Panc1 (cell line): ENCODE results near the gene ADAM10. TPM values are rescaled to one million over a fixed set of nuclear protein-coding genes. Genes with fewer than 3 reads are reported as not detected.

Experiments used
- ATAC-seq: fragments of 200-7000 bp; cut with Tn5 transposase; 2 replicates; pipeline ENCODE4 v1.9.1; 2020; ENCODE audit warnings: mild to moderate bottlenecking, moderate library complexity
- BruUV-seq: library from RNA; stranded (reverse); fragments of 400-500 nt; replicated peaks from 2 replicates; lab custom pipeline; 2021; lab: Mats Ljungman, UMichigan
- CTCF ChIA-PET: fragments of 300-600 bp; sonication (Branson Sonifier 250); formaldehyde crosslinking; loops from one replicate; lab custom pipeline; 2022; ENCODE audit warnings: antibody characterized with exemption; lab: Charles Lee
- POLR2A ChIA-PET: fragments of 300-600 bp; sonication (Branson Sonifier 250); formaldehyde crosslinking; loops from one replicate; lab custom pipeline; 2022; ENCODE audit warnings: antibody characterized with exemption; lab: Charles Lee
- DNase-seq: peaks from one replicate; pipeline ENCODE4 v3.0.0-alpha.2; 2010; ENCODE audit warnings: low read depth, low spot score
- H3K27ac ChIP-seq: 2 replicates; pipeline ENCODE4 v1.5.1; 2011; ENCODE audit warnings: mild to moderate bottlenecking, low read length, inconsistent platforms
- H3K27me3 ChIP-seq: fragments of 200-500 bp; sonication (Bioruptor generic); 2 replicates; pipeline ENCODE4 v1.6.0; 2014; ENCODE audit warnings: low read length, inconsistent platforms; ENCODE audit not compliant: control insufficient read depth, insufficient read depth
- H3K36me3 ChIP-seq: fragments of 200-500 bp; sonication (Bioruptor generic); 2 replicates; pipeline ENCODE4 v1.5.1; 2014; ENCODE audit warnings: inconsistent platforms, mild to moderate bottlenecking, low read length, moderate library complexity; ENCODE audit not compliant: control insufficient read depth, insufficient read depth
- H3K4me1 ChIP-seq: 2 replicates; pipeline ENCODE4 v1.5.1; 2011; ENCODE audit warnings: inconsistent platforms, mild to moderate bottlenecking, low read length, moderate library complexity; ENCODE audit not compliant: control insufficient read depth, insufficient read depth
- H3K4me3 ChIP-seq, 2 experiments: 2 replicates each; pipeline ENCODE4 v1.5.1; 2011 to 2012; ENCODE audit warnings: low read depth in 2 of 2, low read length in 2 of 2, mild to moderate bottlenecking in 2 of 2, inconsistent platforms in 1 of 2, moderate library complexity in 1 of 2
- H3K9me3 ChIP-seq: fragments of 200-500 bp; sonication (Bioruptor generic); 2 replicates; pipeline ENCODE4 v1.5.1; 2014; ENCODE audit warnings: low read depth, mild to moderate bottlenecking, inconsistent platforms, low read length, moderate library complexity; ENCODE audit not compliant: control insufficient read depth, insufficient read depth
- POLR2AphosphoS5 ChIP-seq: IDR thresholded peaks from 2 replicates; pipeline ENCODE4 v1.6.1; 2012; ENCODE audit warnings: mild to moderate bottlenecking, low read depth, low read length, moderate library complexity
- SIN3A ChIP-seq: IDR thresholded peaks from 2 replicates; pipeline ENCODE4 v1.6.1; 2012; ENCODE audit warnings: low read depth, mild to moderate bottlenecking, low read length, moderate library complexity, borderline replicate concordance; ENCODE audit not compliant: insufficient read depth
- TCF7L2 ChIP-seq: IDR thresholded peaks from 2 replicates; pipeline ENCODE4 v1.6.1; 2011; ENCODE audit warnings: mild to moderate bottlenecking, low read depth, low read length, inconsistent platforms
- in situ Hi-C: cut with HindIII; loops from 2 replicates; pipeline ENCODE4 v1.10.0; 2016; ENCODE audit warnings: low sequenced_read_pairs, low pct_unique_long_range_greater_than_20kb
- intact Hi-C: fragments of 100-400 bp; cut with micrococcal nuclease; formaldehyde crosslinking; loops from one replicate; pipeline ENCODE4 v1.10.0; 2022; ENCODE audit not compliant: unreplicated experiment
- total RNA-seq: library from RNA; stranded (reverse); gene quantifications from one replicate; pipeline ENCODE4 v1.2.1, GENCODE V29; 2021; ENCODE audit not compliant: unreplicated experiment
- TF ChIP-seq, protein P1 (sequence below), 2 experiments: IDR thresholded peaks; 2 replicates each; pipeline ENCODE4 v1.6.1; 2011 to 2012; ENCODE audit warnings: low read depth in 2 of 2, control low read depth in 1 of 2, low read length in 1 of 2, mild to moderate bottlenecking in 1 of 2, moderate library complexity in 1 of 2; ENCODE audit not compliant: insufficient read depth in 1 of 2
- TF ChIP-seq, protein P2 (sequence below): fragments of 450-650 bp; IDR thresholded peaks from 2 replicates; pipeline ENCODE4 v1.5.1; 2017; ENCODE audit warnings: mild to moderate bottlenecking

ADAM10 gene
- total RNA-seq, 1 experiment from 2014 or later, result 176 TPM

DNA sequence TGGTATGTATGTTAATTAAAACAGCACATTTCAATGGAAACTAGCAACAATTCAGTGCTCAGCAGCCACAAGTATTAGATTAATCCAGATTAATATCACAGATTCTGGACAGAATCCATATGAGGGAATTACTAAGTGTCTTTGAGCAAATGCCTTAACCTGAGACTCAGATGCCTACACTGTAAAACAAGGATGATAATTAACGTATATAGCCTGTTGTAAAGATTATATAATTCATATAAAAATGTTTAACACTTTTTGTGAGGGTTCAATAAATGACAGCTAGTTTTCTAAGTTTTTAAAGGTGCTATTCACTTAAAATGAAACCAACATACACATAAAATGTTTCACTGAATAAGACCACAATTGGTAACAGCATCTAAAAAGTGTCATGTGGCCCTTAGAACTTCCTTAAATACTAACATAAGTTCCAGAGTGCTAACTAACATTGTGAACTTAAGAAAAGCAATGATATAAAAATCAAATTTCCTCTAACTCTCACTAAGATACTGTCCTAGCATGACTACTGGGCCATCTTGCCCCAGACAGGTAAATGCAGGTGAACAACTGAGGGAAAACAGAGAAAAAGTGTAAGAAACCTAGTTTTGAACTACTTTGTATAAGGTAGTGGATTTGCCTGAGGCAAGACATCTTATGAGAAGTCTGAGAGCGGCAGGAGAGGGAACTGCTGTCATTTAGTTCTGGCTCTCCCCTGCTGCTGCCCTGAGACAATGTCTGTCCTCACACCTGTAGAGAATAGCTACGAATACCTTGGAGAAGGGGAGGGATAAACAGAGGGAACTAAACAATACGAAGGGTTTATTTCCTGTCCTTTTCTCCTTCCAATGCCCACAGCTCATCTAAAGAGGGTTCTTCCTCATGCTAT lies 151.3 kb downstream of the ADAM10 start:
- peaks cover 8% of the 10 kb centered on the region; the same call in 1 of the 2 replicates for H3K36me3 ChIP-seq
- H3K9me3 ChIP-seq, result no peaks in the 10 kb centered on the region
- DNase-seq (no peak), ATAC-seq (no peak)
- intact Hi-C loops (no loop called here), in situ Hi-C loops (no loop called here)
- no peaks in the 10 kb centered on the region for H3K4me1 ChIP-seq
- H3K27me3 ChIP-seq, result no peaks in the 10 kb centered on the region
- no peak overlapping the region for H3K27ac ChIP-seq
- no peak for TF ChIP-seq TCF7L2
- TF ChIP-seq, protein P1, sequence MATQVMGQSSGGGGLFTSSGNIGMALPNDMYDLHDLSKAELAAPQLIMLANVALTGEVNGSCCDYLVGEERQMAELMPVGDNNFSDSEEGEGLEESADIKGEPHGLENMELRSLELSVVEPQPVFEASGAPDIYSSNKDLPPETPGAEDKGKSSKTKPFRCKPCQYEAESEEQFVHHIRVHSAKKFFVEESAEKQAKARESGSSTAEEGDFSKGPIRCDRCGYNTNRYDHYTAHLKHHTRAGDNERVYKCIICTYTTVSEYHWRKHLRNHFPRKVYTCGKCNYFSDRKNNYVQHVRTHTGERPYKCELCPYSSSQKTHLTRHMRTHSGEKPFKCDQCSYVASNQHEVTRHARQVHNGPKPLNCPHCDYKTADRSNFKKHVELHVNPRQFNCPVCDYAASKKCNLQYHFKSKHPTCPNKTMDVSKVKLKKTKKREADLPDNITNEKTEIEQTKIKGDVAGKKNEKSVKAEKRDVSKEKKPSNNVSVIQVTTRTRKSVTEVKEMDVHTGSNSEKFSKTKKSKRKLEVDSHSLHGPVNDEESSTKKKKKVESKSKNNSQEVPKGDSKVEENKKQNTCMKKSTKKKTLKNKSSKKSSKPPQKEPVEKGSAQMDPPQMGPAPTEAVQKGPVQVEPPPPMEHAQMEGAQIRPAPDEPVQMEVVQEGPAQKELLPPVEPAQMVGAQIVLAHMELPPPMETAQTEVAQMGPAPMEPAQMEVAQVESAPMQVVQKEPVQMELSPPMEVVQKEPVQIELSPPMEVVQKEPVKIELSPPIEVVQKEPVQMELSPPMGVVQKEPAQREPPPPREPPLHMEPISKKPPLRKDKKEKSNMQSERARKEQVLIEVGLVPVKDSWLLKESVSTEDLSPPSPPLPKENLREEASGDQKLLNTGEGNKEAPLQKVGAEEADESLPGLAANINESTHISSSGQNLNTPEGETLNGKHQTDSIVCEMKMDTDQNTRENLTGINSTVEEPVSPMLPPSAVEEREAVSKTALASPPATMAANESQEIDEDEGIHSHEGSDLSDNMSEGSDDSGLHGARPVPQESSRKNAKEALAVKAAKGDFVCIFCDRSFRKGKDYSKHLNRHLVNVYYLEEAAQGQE (IDR thresholded peaks at IDR 0.05; ENCODE audit: insufficient read depth in 1 of 2, low read depth in 2 of 2, low read length in 1 of 2), result no peak
- TF ChIP-seq POLR2AphosphoS5, result no peak
- no peak for TF ChIP-seq SIN3A
- TF ChIP-seq, protein P2, sequence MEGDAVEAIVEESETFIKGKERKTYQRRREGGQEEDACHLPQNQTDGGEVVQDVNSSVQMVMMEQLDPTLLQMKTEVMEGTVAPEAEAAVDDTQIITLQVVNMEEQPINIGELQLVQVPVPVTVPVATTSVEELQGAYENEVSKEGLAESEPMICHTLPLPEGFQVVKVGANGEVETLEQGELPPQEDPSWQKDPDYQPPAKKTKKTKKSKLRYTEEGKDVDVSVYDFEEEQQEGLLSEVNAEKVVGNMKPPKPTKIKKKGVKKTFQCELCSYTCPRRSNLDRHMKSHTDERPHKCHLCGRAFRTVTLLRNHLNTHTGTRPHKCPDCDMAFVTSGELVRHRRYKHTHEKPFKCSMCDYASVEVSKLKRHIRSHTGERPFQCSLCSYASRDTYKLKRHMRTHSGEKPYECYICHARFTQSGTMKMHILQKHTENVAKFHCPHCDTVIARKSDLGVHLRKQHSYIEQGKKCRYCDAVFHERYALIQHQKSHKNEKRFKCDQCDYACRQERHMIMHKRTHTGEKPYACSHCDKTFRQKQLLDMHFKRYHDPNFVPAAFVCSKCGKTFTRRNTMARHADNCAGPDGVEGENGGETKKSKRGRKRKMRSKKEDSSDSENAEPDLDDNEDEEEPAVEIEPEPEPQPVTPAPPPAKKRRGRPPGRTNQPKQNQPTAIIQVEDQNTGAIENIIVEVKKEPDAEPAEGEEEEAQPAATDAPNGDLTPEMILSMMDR, result no peak
- CTCF ChIA-PET, result no interaction called here
- no TSS peak for BruUV-seq
- POLR2A ChIA-PET, result no interaction called here
- no peak overlapping the region for H3K4me3 ChIP-seq

DNA sequence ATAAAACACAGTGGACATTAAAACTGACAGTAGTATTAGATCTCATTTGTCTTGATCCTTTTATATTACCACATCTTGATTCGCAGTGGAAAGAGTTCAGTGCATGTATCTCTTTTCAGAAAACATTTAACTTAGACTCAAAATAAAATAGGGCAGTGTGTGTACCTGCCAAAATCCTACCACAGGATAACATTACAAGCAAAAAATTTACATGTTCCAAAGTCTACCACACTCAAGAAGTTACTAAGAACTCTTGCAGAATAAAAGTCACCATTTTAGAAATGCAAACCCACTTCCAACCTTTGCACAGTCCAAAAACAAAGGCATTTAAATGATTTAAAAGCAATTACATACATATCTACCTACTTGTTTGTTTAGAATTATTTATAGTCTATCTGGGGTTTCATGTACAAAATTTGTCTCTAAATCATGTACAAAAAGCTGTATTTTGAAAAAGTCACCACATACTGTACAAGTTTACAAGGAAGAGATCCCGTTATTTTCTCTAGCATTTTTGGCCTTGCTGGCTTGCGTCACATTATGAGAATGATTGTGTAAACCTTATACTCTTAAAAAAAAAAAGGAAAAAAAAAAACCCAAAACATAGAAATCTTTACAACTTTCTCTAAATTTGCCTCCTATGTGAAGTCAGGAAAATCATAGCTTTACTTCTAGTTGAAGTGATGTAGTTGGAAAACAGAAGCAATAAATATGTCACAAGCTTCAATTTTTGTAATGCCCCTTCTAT lies 153.8 kb downstream of the ADAM10 start:
- peaks cover 8% of the 10 kb centered on the region; the same call in 1 of the 2 replicates for H3K36me3 ChIP-seq
- intact Hi-C loops (no loop called here), in situ Hi-C loops (no loop called here)
- ATAC-seq, result no peak
- H3K9me3 ChIP-seq, result no peaks in the 10 kb centered on the region
- no peak for DNase-seq
- H3K4me1 ChIP-seq, result 0 out of 2 replicates have a peak, but pooled peaks cover 3% of the 10 kb centered on the region
- POLR2A ChIA-PET, result interaction anchor here (0.6 kb wide), 1 partner anchor 136 kb away, joined by 5 read pairs; no protein-coding TSS in a partner anchor
- CTCF ChIA-PET, result no interaction called here
- TF ChIP-seq POLR2AphosphoS5 (no peak), TCF7L2 (no peak), SIN3A (no peak)
- TF ChIP-seq, protein P1 (IDR thresholded peaks at IDR 0.05; ENCODE audit: insufficient read depth in 1 of 2, low read depth in 2 of 2, low read length in 1 of 2), result no peak
- TF ChIP-seq, protein P2, result no peak
- no peaks in the 10 kb centered on the region for H3K27me3 ChIP-seq
- no peak overlapping the region for H3K27ac ChIP-seq
- no peak overlapping the region for H3K4me3 ChIP-seq
- no TSS peak for BruUV-seq
